Ramos (cell line): Measurements from ENCODE around the gene NFATC2.

Experiments used
- in situ Hi-C: fragments of 300-500 bp; cut with MboI; formaldehyde crosslinking; loops from one replicate; pipeline ENCODE4 v1.14.3; 2022; ENCODE audit warnings: low sequenced_read_pairs; ENCODE audit not compliant: unreplicated experiment

The NFATC2 gene

DNA sequence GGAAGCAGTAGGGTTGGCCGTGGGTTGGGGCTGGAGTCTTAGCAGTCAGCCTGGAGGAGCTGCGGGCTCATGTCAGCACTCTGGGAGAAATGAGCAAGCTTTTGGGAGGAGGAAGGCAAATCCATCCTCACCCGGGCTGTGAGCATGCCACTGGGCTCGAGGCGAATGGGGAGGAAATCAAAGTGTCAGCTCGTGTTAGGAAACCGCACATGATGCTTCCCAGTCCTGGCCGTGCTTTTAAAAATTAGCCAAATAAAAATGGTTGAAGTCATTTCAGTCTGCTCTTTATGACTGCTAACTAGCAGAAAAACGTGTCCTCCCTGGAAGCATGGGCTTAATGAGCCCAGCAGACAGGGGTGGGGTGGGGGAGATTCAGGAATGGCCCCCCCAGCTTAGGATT lies 98.1 kb downstream of the NFATC2 start:
- in situ Hi-C loops, result no loop called here

GRCh38 chr20:51442602-51443001 lies 99.9 kb downstream of the NFATC2 start:
- in situ Hi-C loops, result no loop called here

DNA sequence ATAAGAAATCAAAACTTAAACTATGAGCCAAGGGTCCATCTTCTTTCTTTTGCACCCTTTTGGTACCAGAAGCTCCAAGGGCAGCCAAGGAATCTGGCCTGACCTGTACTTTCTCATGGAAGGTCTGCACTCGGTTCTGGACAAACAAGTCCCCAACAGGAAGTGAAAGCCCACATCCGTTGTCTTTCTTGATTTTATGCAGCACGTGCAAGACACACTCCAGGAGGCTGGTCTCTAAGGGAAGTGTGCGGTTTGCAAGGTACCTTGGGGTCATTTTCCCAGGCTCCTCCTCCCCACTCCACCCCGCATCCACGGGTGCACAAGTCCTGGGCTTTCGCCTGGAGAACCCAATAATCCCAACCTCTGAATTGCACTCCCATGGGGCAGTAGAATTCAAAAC lies 101.9 kb downstream of the NFATC2 start:
- in situ Hi-C loops, result no loop called here

DNA sequence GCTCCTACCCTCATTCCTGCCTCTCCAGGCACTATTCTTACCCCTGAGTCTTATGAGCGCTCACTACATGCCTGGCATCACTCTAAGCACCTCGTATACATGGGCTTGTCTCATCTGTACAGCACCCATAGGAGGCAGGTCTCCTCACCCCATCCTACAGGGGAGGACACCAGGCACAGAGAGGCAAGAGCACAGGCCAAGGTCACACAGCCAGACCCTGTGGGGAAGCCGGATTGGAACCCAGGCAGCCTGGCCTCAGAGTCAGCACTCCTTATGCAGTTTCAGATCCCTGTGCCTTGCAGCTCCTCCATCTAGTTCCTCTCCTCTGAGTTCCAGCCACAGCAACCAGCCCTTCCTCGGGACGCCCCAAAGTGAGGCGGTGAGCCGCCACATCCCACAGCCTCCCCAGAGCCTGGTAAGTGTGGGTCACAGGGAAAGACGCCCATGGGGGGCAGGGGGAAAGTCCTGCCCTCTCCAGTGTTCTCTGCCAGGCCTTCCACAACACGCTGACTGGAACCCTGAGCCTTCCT lies 103.3 kb downstream of the NFATC2 start:
- in situ Hi-C loops, result no loop called here

DNA sequence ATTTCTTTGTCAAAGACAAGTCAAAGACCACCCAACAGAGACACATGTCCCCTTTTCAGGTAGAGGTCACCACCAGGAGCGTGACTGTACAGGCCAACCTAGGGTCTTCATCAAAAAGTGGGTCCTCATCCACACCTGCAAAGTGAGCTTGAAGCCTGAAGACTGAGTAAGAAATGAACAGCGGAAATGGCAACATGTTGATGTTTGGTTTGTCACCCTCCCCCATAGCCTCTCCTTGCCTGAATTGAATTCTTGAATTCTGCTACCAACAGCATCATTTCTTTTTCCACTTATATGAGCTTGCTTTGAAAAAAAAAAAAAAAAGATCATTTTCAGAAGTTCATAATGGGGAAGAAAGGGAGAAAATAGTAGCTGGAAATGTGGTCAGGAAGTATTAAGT lies 104.4 kb downstream of the NFATC2 start:
- in situ Hi-C loops, result no loop called here

DNA sequence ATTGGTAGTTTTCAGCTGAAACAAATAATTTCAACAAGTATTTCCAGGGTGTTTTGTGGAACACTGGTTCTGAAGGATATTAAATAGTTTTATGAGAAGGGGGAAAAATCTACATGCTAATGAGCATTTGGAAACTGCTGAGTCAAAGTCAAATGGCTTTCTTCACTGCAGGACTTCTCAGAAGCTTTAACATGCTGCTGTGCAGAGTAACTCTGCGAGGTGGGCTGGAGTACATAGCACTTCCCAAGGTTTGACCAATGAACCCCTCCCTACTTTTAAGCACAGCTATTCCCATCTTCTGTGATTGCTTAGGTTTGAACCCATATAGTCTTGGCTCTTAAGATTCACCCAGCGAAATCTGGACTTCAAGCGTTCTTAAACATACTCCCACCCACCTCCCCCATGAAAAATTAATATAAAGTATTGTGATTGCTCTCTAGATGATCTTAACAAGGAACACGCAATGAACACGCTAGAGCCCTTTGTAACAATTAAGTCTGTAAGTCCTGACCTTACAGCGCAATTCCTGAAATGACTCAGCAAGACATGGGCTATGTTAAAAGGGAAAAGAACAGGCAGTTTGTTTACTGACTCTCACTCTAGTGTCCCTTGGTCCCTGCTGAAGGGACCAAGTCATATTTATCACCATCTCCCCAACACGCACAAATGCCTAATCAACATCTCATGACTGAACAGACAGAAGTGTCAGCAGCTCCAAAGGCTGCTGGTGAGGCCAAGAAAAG lies 105.2 kb downstream of the NFATC2 start:
- in situ Hi-C loops, result no loop called here

DNA sequence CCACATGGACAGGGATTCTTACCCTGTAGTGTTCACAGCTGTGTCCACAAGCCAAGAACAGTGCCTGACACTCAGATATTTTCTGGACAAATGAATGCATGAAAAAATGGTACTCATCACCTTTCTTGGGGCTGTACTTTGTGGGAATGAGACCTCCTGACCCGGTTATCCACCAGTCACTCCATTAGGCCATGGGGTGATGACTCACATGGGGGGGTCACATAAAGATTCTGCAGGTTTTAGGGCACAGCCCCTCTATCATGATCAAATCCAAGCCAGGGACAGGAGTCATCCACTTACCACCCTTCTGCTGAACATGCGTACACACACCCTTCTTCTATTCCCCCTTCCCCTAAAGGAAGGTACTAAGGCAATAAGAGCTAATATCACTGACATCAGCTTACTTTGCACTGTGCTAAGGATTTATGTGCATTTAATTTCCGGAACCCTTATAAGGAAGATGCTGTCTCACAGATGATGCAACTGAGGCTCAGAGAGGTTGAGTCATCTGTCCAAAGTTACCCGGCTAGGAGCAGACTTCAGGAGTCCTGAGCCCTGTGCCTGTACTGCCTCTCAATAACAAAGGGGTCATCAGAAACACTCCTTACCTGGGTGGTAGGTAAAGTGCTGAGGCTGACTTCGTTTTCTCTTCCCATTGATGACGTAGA lies 107.8 kb downstream of the NFATC2 start:
- in situ Hi-C loops, result no loop called here

DNA sequence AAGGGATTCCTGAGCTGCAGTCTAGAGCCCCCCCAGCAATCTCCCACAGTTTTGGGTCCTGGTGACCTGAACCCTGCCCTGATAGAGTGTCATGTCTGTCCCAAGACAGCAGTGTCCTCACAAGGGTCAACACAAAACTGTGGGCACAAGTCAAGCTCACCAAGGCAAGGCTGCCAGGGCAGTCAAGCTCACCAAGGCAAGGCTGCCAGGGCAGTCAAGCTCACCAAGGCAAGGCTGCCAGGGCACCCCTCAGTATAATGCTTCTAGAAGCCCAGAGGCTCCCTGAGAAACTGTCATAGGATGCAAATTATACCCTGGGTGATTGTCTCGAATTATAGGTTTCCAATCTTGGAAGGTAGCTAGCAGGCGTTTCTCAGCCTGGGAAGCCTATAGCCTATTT lies 108.5 kb downstream of the NFATC2 start:
- in situ Hi-C loops, result no loop called here

- in situ Hi-C loops, result no loop called here
Observed at GRCh38 chr20:51432875-51433274, 109.6 kb downstream of the NFATC2 start.

DNA sequence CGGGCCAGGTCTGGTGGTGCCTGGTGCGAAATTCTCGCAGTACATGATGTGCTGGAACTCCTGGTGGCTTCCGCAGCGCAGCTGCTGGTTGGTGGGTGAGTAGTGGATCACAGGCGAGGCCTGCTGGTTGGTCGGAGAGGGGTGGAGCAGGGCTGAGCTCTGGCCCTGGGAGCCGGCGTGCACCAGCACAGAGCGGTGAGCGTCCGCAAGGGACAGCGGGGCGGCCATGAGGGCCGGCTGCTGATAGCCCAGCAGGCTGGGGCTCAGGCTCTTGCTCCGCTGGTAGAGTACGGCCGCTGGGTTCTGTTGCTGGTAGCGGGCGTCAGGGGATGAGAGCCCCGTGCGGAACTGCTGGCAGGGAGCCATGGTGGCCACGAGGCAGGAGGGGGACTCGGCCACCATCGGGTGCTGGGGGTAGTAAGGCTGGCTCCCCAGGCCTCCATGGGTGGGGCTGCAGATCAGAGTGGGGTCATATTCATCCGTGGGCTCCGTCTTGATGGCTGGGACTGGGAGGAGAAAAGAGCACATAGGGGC lies 110.2 kb downstream of the NFATC2 start:
- in situ Hi-C loops, result no loop called here

DNA sequence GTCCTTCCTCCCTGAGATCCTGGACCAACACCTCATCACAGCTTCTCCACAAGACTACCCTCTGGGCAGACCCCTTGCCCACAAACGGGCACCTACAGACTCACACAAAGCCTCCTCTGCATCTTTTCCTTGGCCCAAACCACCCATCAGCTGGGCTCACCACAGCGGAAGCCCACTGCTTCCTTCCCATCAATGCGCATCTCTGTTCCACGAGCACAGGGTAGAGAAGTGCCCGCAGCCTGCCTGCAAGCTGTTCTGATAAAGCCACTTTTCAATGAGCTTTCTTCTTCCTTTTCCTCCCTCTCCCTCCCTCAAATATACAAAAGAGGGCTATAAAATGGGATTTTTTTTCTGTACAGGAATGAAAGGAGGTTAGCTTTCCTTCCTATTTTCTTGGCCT lies 111.2 kb downstream of the NFATC2 start:
- in situ Hi-C loops, result no loop called here

GRCh38 chr20:51430198-51430950 lies 112.1 kb downstream of the NFATC2 start:
- in situ Hi-C loops, result no loop called here

DNA sequence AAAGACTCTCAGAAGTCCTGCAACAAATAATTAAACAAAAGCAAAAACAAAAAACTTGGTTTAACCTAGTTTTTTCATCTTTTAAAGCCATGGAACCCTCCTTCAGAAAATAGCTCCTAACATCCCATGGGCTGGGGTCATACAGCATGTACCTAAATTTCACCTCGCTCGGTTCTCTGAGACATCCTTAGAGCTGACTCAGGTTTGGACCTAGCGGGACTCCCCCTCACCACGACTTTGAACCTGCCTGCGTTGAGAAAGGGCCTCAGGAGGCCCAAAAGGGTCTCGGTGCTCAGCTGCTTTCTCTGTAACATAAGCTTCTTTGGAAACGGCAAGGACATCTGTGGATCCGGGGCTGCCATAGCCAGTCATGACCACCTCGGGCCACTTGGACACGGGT lies 112.8 kb downstream of the NFATC2 start:
- in situ Hi-C loops, result no loop called here

DNA sequence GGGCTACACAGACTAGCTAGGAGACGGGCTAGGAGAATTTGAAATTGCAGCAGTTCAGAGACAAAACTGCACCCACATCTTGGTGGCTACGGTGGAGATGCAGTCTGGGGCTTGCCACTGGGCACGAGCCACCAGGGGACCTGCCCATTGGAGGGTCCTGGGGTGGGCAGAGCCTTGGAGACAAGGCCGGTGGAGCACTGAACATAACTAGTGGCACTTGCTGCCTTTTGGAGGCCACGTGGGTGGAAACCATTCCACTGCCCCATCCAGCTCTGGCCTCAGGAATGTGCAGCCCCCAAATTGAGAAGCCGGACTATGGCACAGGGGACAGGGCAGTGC lies 113.4 kb downstream of the NFATC2 start:
- in situ Hi-C loops, result no loop called here

DNA sequence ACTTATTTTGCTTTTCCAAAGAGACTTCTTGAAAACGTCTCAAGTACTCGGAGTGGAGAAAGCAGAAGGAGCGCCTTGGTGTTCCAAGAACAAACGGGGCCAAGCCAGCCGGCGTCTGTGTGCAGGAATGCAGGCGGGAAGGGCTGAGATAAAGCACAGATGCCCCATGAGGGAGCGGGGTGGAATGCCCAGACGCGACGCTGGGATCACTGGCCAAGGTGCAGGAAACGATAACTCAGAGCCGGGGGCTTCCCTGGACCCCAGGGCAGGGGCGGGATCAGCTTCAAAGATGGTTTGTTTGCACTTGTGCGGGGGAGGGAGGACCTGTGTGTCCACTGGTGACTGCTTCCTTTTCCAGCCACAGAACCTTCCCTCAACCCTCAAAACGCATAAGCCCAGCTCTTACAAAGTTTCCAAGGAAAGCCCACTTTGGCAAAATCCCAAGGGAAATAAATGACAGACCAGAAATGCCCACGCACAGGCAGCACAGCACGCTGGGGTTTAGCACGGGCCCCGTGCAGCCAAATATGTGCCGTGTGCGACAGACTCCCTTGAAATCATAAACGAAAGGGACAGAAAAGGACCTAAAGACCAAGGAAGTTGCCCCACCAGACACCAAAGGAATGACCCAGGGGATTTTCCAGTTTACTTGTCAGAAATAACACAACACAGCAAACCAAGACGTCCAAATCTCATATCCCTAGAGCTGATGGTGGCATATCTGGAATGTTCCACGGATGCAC lies 113.9 kb downstream of the NFATC2 start:
- in situ Hi-C loops, result no loop called here

DNA sequence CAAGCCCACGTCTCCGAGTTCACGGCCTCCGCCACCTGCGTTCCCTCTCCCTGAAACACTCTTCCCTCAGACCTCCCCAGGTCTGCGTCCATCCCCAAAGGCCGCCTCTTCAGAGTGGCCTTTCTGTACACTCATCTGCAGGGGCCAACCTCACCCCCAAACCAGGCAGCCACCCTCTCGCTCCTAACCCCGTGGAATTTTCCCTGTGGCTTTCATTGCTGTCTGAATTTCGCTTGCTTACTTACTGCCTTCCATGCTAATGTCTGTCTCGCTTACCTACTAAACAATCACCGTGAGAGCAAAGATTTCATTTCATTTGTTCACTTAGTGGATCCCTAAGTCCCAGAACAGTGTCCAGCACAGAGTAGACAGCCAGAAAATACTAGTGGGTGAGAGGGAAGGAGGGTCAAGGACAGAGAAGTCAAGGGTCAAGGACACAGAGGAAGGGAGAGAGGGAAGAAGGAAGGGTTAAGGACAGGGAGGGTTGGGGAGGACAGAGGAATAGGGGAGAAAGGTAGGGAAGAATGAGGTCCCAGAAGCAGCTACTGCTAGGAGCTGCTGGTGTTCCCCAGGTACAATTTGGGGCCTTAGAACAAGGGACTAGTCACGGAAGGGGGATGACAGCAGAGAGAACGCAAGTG lies 114.7 kb downstream of the NFATC2 start:
- in situ Hi-C loops, result no loop called here

- in situ Hi-C loops, result no loop called here
Observed at GRCh38 chr20:51426718-51427650, 115.5 kb downstream of the NFATC2 start.

DNA sequence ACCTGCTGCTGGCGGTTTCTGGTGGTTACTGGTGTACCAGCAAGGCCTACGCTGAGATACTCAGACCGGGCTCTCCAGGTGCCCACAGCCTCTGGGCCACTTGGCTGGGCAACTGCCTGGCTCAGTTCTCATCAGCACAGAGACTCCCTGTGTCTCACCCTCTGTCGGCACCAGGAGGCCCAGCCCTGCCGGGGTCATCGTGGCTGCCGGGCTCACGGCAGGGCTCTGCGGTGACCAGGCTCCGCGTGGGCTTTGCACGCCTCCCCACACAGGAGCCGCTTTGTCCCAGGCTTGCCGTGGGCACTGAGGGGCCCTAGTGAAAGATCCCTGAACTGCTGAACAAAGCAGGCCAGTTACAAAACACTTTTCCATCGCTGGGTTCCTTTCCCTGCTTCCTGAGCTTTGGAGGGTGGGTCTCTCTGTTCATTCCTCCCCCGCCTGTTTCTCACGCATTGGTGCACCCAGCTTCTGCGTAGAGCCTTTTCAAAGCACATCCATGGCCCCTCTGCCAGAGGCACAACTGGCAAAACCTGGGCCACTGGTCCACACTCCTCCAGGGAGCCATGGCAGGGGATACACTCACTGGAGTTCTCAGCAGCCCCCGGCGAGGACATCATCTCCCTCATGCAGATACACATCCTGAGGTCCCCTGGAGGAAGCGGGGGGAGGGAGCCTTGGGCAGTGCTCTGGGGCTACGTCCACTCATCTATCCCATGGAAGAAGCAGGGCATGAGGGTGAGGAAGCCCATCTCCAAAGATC lies 117.0 kb downstream of the NFATC2 start:
- in situ Hi-C loops, result no loop called here
